Measurements from ENCODE around the gene TMEM184A. TPM values are rescaled to one million over a fixed set of nuclear protein-coding genes. Genes with fewer than 3 reads are reported as not detected.
"Not testable (repeated sequence)": the region's sequence is repeated elsewhere in the genome, so short reads cannot be mapped to it uniquely, and the experiment has no call there.

Gene TMEM184A
- total RNA-seq, 1 experiment from 2014 or later, result 6.7 TPM

- DNase-seq (ENCODE audit: extremely low read depth, low read depth), result no peak
These were observed 34.9 kb upstream of the TMEM184A start for GRCh38 chr7:1590887-1591286.

- DNase-seq (ENCODE audit: extremely low read depth, low read depth), result no peak
These were observed 34.5 kb upstream of the TMEM184A start for GRCh38 chr7:1590476-1590875.

GRCh38 chr7:1588978-1589377 lies 33.0 kb upstream of the TMEM184A start:
- DNase-seq (ENCODE audit: extremely low read depth, low read depth), result no peak

GRCh38 chr7:1587738-1588137 lies 31.7 kb upstream of the TMEM184A start:
- DNase-seq (ENCODE audit: extremely low read depth, low read depth), result no peak

- no peak for DNase-seq (ENCODE audit: extremely low read depth, low read depth)
These were observed 31.1 kb upstream of the TMEM184A start for GRCh38 chr7:1586827-1587705.

GRCh38 chr7:1586126-1586826 lies 30.3 kb upstream of the TMEM184A start:
- no peak for DNase-seq (ENCODE audit: extremely low read depth, low read depth)

GRCh38 chr7:1585142-1585981 lies 29.4 kb upstream of the TMEM184A start:
- DNase-seq (ENCODE audit: extremely low read depth, low read depth), result no peak

GRCh38 chr7:1584700-1585099 lies 28.7 kb upstream of the TMEM184A start:
- no peak for DNase-seq (ENCODE audit: extremely low read depth, low read depth)

- DNase-seq (ENCODE audit: extremely low read depth, low read depth), result not testable (repeated sequence)
These were observed 27.4 kb upstream of the TMEM184A start for GRCh38 chr7:1583241-1583930.

GRCh38 chr7:1580422-1581030 lies 24.5 kb upstream of the TMEM184A start:
- no peak for DNase-seq (ENCODE audit: extremely low read depth, low read depth)

- DNase-seq (ENCODE audit: extremely low read depth, low read depth), result peak; percentile 64
These were observed 23.7 kb upstream of the TMEM184A start for GRCh38 chr7:1579481-1580421.

GRCh38 chr7:1578513-1578912 lies 22.5 kb upstream of the TMEM184A start:
- no peak for DNase-seq (ENCODE audit: extremely low read depth, low read depth)

- no peak for DNase-seq (ENCODE audit: extremely low read depth, low read depth)
These were observed 20.7 kb upstream of the TMEM184A start for GRCh38 chr7:1576521-1577253.

GRCh38 chr7:1575809-1576208 lies 19.8 kb upstream of the TMEM184A start:
- DNase-seq (ENCODE audit: extremely low read depth, low read depth), result no peak

GRCh38 chr7:1572111-1572822 lies 16.3 kb upstream of the TMEM184A start:
- DNase-seq (ENCODE audit: extremely low read depth, low read depth), result no peak

GRCh38 chr7:1569833-1570632 lies 14.0 kb upstream of the TMEM184A start, which contains the start of gene PSMG3:
TSS of gene PSMG3 (minus strand) at chr7:1570032. CDS start at chr7:1569339, 693 bp downstream.
- DNase-seq (ENCODE audit: extremely low read depth, low read depth), result peak; percentile 83

- no peak for DNase-seq (ENCODE audit: extremely low read depth, low read depth)
These were observed 13.4 kb upstream of the TMEM184A start for GRCh38 chr7:1569440-1569832.
